Effector memory CD8-positive, alpha-beta T cell (primary cell): ENCODE measurements around the gene MAP2.

ENCODE experiments used
- ATAC-seq: fragments of 150-1000 bp; cut with Tn5 transposase; replicated peaks from 2 replicates; pipeline ENCODE4 v1.10.0; 2021; ENCODE audit warnings: mild to moderate bottlenecking, moderate library complexity
- DNase-seq, 3 experiments: peaks; one replicate each; pipeline ENCODE4 v3.0.0; 2021
- H3K27ac Mint-ChIP-seq, 2 donors: one replicate each; pipeline ENCODE4 v1.8.0; 2022; ENCODE audit warnings: mild to moderate bottlenecking in 2 of 2, mixed read lengths in 2 of 2, moderate library complexity in 2 of 2
- H3K27me3 Mint-ChIP-seq, 2 donors: one replicate each; pipeline ENCODE4 v1.8.0; 2022; ENCODE audit warnings: mixed read lengths in 2 of 2
- H3K36me3 Mint-ChIP-seq: one replicate; pipeline ENCODE4 v1.8.0; 2022; ENCODE audit warnings: mild to moderate bottlenecking, moderate library complexity, mixed read lengths; ENCODE audit not compliant: insufficient read depth
- H3K4me1 Mint-ChIP-seq, 2 donors: one replicate each; pipeline ENCODE4 v1.8.0; 2022; ENCODE audit warnings: low read depth in 2 of 2, mixed read lengths in 2 of 2
- H3K4me3 Mint-ChIP-seq, 2 donors: one replicate each; pipeline ENCODE4 v1.8.0; 2022; ENCODE audit warnings: mild to moderate bottlenecking in 2 of 2, mixed read lengths in 2 of 2, moderate library complexity in 2 of 2
- H3K9me3 Mint-ChIP-seq, 2 donors: one replicate each; pipeline ENCODE4 v1.8.0; 2022; ENCODE audit warnings: mixed read lengths in 2 of 2

Gene MAP2

GRCh38 chr2:209613649-209614305, 189.9 kb downstream of the MAP2 start:
- Mint-ChIP-seq H3K36me3 (no peaks in the 10 kb centered on the region), H3K27ac (no peak overlapping the region), H3K4me1 (no peaks in the 10 kb centered on the region), H3K4me3 (no peak overlapping the region), H3K9me3 (peaks cover 1 to 9% of the 10 kb centered on the region in 2 donors), H3K27me3 (no peaks in the 10 kb centered on the region)
- ATAC-seq (no peak), DNase-seq (no peak)

GRCh38 chr2:209614690-209615369, 191.0 kb downstream of the MAP2 start:
- Mint-ChIP-seq H3K9me3 (peaks cover 4 to 11% of the 10 kb centered on the region in 2 donors), H3K4me1 (no peaks in the 10 kb centered on the region), H3K27ac (no peak overlapping the region), H3K27me3 (no peaks in the 10 kb centered on the region), H3K4me3 (no peak overlapping the region), H3K36me3 (no peaks in the 10 kb centered on the region)
- ATAC-seq, result no peak
- DNase-seq, result no peak

GRCh38 chr2:209619782-209620181, 195.9 kb downstream of the MAP2 start:
- H3K4me3 Mint-ChIP-seq, result no peak overlapping the region
- no peak for DNase-seq
- no peaks in the 10 kb centered on the region for H3K36me3 Mint-ChIP-seq
- peaks cover 4 to 17% of the 10 kb centered on the region in 2 donors for H3K9me3 Mint-ChIP-seq
- no peak for ATAC-seq
- no peaks in the 10 kb centered on the region for H3K27me3 Mint-ChIP-seq
- no peaks in the 10 kb centered on the region for H3K4me1 Mint-ChIP-seq
- H3K27ac Mint-ChIP-seq, result no peak overlapping the region

GRCh38 chr2:209624192-209624938, 200.5 kb downstream of the MAP2 start:
- Mint-ChIP-seq H3K9me3 (peaks cover 1 to 8% of the 10 kb centered on the region in 2 donors), H3K27ac (no peak overlapping the region), H3K4me3 (no peak overlapping the region), H3K36me3 (no peaks in the 10 kb centered on the region), H3K27me3 (no peaks in the 10 kb centered on the region), H3K4me1 (no peaks in the 10 kb centered on the region)
- DNase-seq (no peak), ATAC-seq (no peak)

- Mint-ChIP-seq H3K9me3 (peaks cover 0 to 5% of the 10 kb centered on the region in 2 donors), H3K4me1 (no peaks in the 10 kb centered on the region), H3K36me3 (no peaks in the 10 kb centered on the region), H3K27me3 (no peaks in the 10 kb centered on the region), H3K4me3 (no peak overlapping the region), H3K27ac (no peak overlapping the region)
- no peak for ATAC-seq
- no peak for DNase-seq
Observed at GRCh38 chr2:209629597-209629996, 205.8 kb downstream of the MAP2 start.

GRCh38 chr2:209633911-209634310, 210.1 kb downstream of the MAP2 start:
- H3K4me3 Mint-ChIP-seq, result no peak overlapping the region
- no peaks in the 10 kb centered on the region for H3K36me3 Mint-ChIP-seq
- no peaks in the 10 kb centered on the region for H3K4me1 Mint-ChIP-seq
- DNase-seq, result no peak
- ATAC-seq, result no peak
- no peak overlapping the region for H3K27ac Mint-ChIP-seq
- no peaks in the 10 kb centered on the region for H3K27me3 Mint-ChIP-seq
- H3K9me3 Mint-ChIP-seq, result peaks cover 0 to 5% of the 10 kb centered on the region in 2 donors

- H3K9me3 Mint-ChIP-seq, result peaks cover 0 to 5% of the 10 kb centered on the region in 2 donors
- H3K36me3 Mint-ChIP-seq, result no peaks in the 10 kb centered on the region
- no peak for ATAC-seq
- H3K27ac Mint-ChIP-seq, result no peak overlapping the region
- no peak for DNase-seq
- H3K27me3 Mint-ChIP-seq, result no peaks in the 10 kb centered on the region
- H3K4me3 Mint-ChIP-seq, result no peak overlapping the region
- no peaks in the 10 kb centered on the region for H3K4me1 Mint-ChIP-seq
Observed at GRCh38 chr2:209636076-209636475, 212.2 kb downstream of the MAP2 start.

GRCh38 chr2:209637293-209637692, 213.4 kb downstream of the MAP2 start:
- Mint-ChIP-seq H3K36me3 (no peaks in the 10 kb centered on the region), H3K27ac (no peak overlapping the region), H3K4me1 (no peaks in the 10 kb centered on the region), H3K9me3 (peaks cover 0 to 5% of the 10 kb centered on the region in 2 donors), H3K27me3 (no peaks in the 10 kb centered on the region), H3K4me3 (no peak overlapping the region)
- DNase-seq, result no peak
- ATAC-seq, result no peak

- Mint-ChIP-seq H3K36me3 (no peaks in the 10 kb centered on the region), H3K4me1 (no peaks in the 10 kb centered on the region), H3K27ac (no peak overlapping the region), H3K27me3 (no peaks in the 10 kb centered on the region), H3K9me3 (peaks cover 0 to 2% of the 10 kb centered on the region in 2 donors), H3K4me3 (no peak overlapping the region)
- ATAC-seq (no peak), DNase-seq (no peak)
Observed at GRCh38 chr2:209638346-209638745, 214.5 kb downstream of the MAP2 start.

GRCh38 chr2:209640358-209640757, 216.5 kb downstream of the MAP2 start:
- Mint-ChIP-seq H3K36me3 (no peaks in the 10 kb centered on the region), H3K27ac (no peak overlapping the region), H3K4me3 (no peak overlapping the region), H3K9me3 (no peaks in the 10 kb centered on the region), H3K27me3 (no peaks in the 10 kb centered on the region), H3K4me1 (no peaks in the 10 kb centered on the region)
- no peak for DNase-seq
- ATAC-seq, result no peak

GRCh38 chr2:209642146-209642820, 218.4 kb downstream of the MAP2 start:
- ATAC-seq, result no peak
- Mint-ChIP-seq H3K36me3 (no peaks in the 10 kb centered on the region), H3K9me3 (peaks cover 0 to 2% of the 10 kb centered on the region in 2 donors), H3K27me3 (no peaks in the 10 kb centered on the region), H3K27ac (no peak overlapping the region), H3K4me3 (no peak overlapping the region), H3K4me1 (no peaks in the 10 kb centered on the region)
- DNase-seq, result no peak

- Mint-ChIP-seq H3K4me3 (no peak overlapping the region), H3K9me3 (peaks cover 0 to 2% of the 10 kb centered on the region in 2 donors), H3K27ac (no peak overlapping the region), H3K27me3 (no peaks in the 10 kb centered on the region), H3K4me1 (no peaks in the 10 kb centered on the region), H3K36me3 (no peaks in the 10 kb centered on the region)
- DNase-seq (no peak), ATAC-seq (no peak)
Observed at GRCh38 chr2:209644842-209645241, 221.0 kb downstream of the MAP2 start.

- ATAC-seq, result no peak
- no peak overlapping the region for H3K4me3 Mint-ChIP-seq
- H3K36me3 Mint-ChIP-seq, result no peaks in the 10 kb centered on the region
- no peak for DNase-seq
- no peak overlapping the region for H3K27ac Mint-ChIP-seq
- H3K27me3 Mint-ChIP-seq, result no peaks in the 10 kb centered on the region
- H3K4me1 Mint-ChIP-seq, result no peaks in the 10 kb centered on the region
- peaks cover 0 to 2% of the 10 kb centered on the region in 2 donors for H3K9me3 Mint-ChIP-seq
Observed at GRCh38 chr2:209648714-209649113, 224.9 kb downstream of the MAP2 start.
